GM12878 (cell line): ENCODE measurements around the gene PLPP3. TPM values are rescaled to one million over a fixed set of nuclear protein-coding genes. Genes with fewer than 3 reads are reported as not detected.

ENCODE experiments used
- ATF3 ChIP-seq: IDR thresholded peaks from 2 replicates; pipeline ENCODE4 v1.6.1; 2011; ENCODE audit warnings: low read depth, mild to moderate bottlenecking, low read length, moderate library complexity, borderline replicate concordance; ENCODE audit errors: extremely low read depth
- BCLAF1 ChIP-seq: fragments of 450-650 bp; IDR thresholded peaks from 2 replicates; pipeline ENCODE4 v1.6.1; 2017; ENCODE audit warnings: antibody characterized with exemption, mild to moderate bottlenecking, moderate library complexity
- CBFB ChIP-seq: IDR thresholded peaks from 2 replicates; pipeline ENCODE4 v1.6.1; 2016; ENCODE audit warnings: antibody characterized with exemption, low read depth
- CHD1 ChIP-seq: IDR thresholded peaks from 2 replicates; pipeline ENCODE4 v1.6.1; 2012; ENCODE audit warnings: low read depth, low read length, improper control_type of control experiment
- FOS ChIP-seq: IDR thresholded peaks from 3 replicates; pipeline ENCODE4 v1.6.1; 2011; ENCODE audit warnings: borderline replicate concordance; ENCODE audit not compliant: insufficient read length; ENCODE audit errors: extremely low read depth
- GATAD2B ChIP-seq: fragments of 450-650 bp; conservative IDR thresholded peaks from 2 replicates; pipeline ENCODE4 v1.6.1; 2017; ENCODE audit warnings: low read depth, mild to moderate bottlenecking, moderate library complexity
- HDAC2 ChIP-seq: fragments of 200-600 bp; sonication (generic); IDR thresholded peaks from 2 replicates; pipeline ENCODE4 v1.6.1; 2017
- IKZF1 ChIP-seq: fragments of 450-650 bp; conservative IDR thresholded peaks from 2 replicates; pipeline ENCODE4 v1.6.1; 2017; ENCODE audit warnings: antibody characterized with exemption, mild to moderate bottlenecking
- NBN ChIP-seq: fragments of 450-650 bp; IDR thresholded peaks from 2 replicates; pipeline ENCODE4 v1.6.1; 2016
- NFIC ChIP-seq: IDR thresholded peaks from 2 replicates; pipeline ENCODE4 v1.6.1; 2012; ENCODE audit warnings: low read depth, mild to moderate bottlenecking, inconsistent platforms, low read length, moderate library complexity
- SUZ12 ChIP-seq: fragments of 200-600 bp; sonication (generic); IDR thresholded peaks from one replicate; pipeline ENCODE4 v1.6.1; 2018; ENCODE audit warnings: antibody characterized with exemption, mild to moderate bottlenecking; ENCODE audit not compliant: unreplicated experiment
- ZNF274 ChIP-seq: IDR thresholded peaks from one replicate; pipeline ENCODE4 v1.8.0; 2011; ENCODE audit not compliant: insufficient read length, insufficient read depth
- polyA plus RNA-seq, 11 experiments: library from polyadenylated mRNA; depleted of rRNA in 4 of 11; unstranded in 6 of 11; stranded (reverse) in 5 of 11; fragments of >200 nt; fragmentation: Nextera tagmentation in 4 of 11; fragmentation: Illumina TruSeq in 1 of 11; extraction: Ambion mirVana in 4 of 11; extraction: Trizol in 1 of 11; gene quantifications; 1 replicate in 1 of 11; 2 replicates in 10 of 11; pipeline versions ENCODE4 v1.2.1 to v1.2.3, GENCODE V29; 2011 to 2016; ENCODE audit warnings: inconsistent platforms in 2 of 11, missing spikeins in 2 of 11, low read depth in 1 of 11
- total RNA-seq, 4 experiments: library from RNA; depleted of rRNA in 3 of 4; stranded (reverse); fragments of >200 nt in 3 of 4; fragmentation: Illumina TruSeq in 1 of 4; extraction: Trizol in 1 of 4; gene quantifications; 2 replicates each; pipeline versions ENCODE4 v1.2.1 to v1.2.3, GENCODE V29; 2013 to 2021
- TF ChIP-seq, protein P1 (sequence below): fragments of 450-650 bp; IDR thresholded peaks from 2 replicates; pipeline ENCODE4 v1.6.1; 2016; ENCODE audit warnings: mild to moderate bottlenecking
- TF ChIP-seq, protein P2 (sequence below): fragments of 450-650 bp; IDR thresholded peaks from 2 replicates; pipeline ENCODE4 v1.6.1; 2017; ENCODE audit warnings: borderline replicate concordance
- TF ChIP-seq, protein P3 (sequence below): fragments of 450-650 bp; IDR thresholded peaks from 2 replicates; pipeline ENCODE4 v1.6.1; 2018; ENCODE audit warnings: mild to moderate bottlenecking, low read depth, moderate library complexity; ENCODE audit not compliant: partially characterized antibody

PLPP3 gene
- total and polyA plus RNA-seq, 10 of the 15 experiments (the other 5 are each of a cell fraction or from before 2014, with no cell fraction given): 6.4 to 26.8 (median 9.5) TPM

- TF ChIP-seq BCLAF1: no peak
- TF ChIP-seq IKZF1: peak; percentile 69
- no peak for TF ChIP-seq ZNF274
- no peak for TF ChIP-seq CBFB
- TF ChIP-seq SUZ12: no peak
- no peak for TF ChIP-seq CHD1
- peak; percentile 36; the same call in 1 of the 2 replicates for TF ChIP-seq GATAD2B
- TF ChIP-seq, protein P1, sequence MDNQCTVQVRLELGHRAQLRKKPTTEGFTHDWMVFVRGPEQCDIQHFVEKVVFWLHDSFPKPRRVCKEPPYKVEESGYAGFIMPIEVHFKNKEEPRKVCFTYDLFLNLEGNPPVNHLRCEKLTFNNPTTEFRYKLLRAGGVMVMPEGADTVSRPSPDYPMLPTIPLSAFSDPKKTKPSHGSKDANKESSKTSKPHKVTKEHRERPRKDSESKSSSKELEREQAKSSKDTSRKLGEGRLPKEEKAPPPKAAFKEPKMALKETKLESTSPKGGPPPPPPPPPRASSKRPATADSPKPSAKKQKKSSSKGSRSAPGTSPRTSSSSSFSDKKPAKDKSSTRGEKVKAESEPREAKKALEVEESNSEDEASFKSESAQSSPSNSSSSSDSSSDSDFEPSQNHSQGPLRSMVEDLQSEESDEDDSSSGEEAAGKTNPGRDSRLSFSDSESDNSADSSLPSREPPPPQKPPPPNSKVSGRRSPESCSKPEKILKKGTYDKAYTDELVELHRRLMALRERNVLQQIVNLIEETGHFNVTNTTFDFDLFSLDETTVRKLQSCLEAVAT: peak; percentile 60; the same call in 1 of the 2 replicates
- TF ChIP-seq NBN: peak; percentile 75; the same call in 1 of the 2 replicates
- TF ChIP-seq, protein P2, sequence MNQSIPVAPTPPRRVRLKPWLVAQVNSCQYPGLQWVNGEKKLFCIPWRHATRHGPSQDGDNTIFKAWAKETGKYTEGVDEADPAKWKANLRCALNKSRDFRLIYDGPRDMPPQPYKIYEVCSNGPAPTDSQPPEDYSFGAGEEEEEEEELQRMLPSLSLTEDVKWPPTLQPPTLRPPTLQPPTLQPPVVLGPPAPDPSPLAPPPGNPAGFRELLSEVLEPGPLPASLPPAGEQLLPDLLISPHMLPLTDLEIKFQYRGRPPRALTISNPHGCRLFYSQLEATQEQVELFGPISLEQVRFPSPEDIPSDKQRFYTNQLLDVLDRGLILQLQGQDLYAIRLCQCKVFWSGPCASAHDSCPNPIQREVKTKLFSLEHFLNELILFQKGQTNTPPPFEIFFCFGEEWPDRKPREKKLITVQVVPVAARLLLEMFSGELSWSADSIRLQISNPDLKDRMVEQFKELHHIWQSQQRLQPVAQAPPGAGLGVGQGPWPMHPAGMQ: no peak
- no peak for TF ChIP-seq NFIC
- TF ChIP-seq, protein P3, sequence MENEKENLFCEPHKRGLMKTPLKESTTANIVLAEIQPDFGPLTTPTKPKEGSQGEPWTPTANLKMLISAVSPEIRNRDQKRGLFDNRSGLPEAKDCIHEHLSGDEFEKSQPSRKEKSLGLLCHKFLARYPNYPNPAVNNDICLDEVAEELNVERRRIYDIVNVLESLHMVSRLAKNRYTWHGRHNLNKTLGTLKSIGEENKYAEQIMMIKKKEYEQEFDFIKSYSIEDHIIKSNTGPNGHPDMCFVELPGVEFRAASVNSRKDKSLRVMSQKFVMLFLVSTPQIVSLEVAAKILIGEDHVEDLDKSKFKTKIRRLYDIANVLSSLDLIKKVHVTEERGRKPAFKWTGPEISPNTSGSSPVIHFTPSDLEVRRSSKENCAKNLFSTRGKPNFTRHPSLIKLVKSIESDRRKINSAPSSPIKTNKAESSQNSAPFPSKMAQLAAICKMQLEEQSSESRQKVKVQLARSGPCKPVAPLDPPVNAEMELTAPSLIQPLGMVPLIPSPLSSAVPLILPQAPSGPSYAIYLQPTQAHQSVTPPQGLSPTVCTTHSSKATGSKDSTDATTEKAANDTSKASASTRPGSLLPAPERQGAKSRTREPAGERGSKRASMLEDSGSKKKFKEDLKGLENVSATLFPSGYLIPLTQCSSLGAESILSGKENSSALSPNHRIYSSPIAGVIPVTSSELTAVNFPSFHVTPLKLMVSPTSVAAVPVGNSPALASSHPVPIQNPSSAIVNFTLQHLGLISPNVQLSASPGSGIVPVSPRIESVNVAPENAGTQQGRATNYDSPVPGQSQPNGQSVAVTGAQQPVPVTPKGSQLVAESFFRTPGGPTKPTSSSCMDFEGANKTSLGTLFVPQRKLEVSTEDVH: peak; percentile 40
- TF ChIP-seq HDAC2: no peak
- TF ChIP-seq FOS: no peak
- TF ChIP-seq ATF3: no peak
Observed at GRCh38 chr1:56578963-56579875, at the start of gene PLPP3 (continued).
